Kidney epithelial cell (primary cell): Measurements from ENCODE around the gene CEP44. TPM values are rescaled to one million over a fixed set of nuclear protein-coding genes. Genes with fewer than 3 reads are reported as not detected.

Experiments used
- DNase-seq: peaks from one replicate; pipeline ENCODE4 v3.0.0-alpha.2; 2010; ENCODE audit warnings: low read depth
- H3K27me3 ChIP-seq: 2 replicates; pipeline ENCODE4 v1.6.0; 2011; ENCODE audit warnings: low read length; ENCODE audit not compliant: control insufficient read depth, insufficient read depth
- H3K36me3 ChIP-seq: 2 replicates; pipeline ENCODE4 v1.5.1; 2011; ENCODE audit warnings: low read length; ENCODE audit not compliant: control insufficient read depth, insufficient read depth
- H3K4me3 ChIP-seq: 2 replicates; pipeline ENCODE4 v1.5.1; 2011; ENCODE audit warnings: low read depth, mild to moderate bottlenecking, control low read depth, low read length
- total RNA-seq: library from RNA; depleted of rRNA; stranded (reverse); fragments of >200 nt; gene quantifications from 2 replicates; pipeline ENCODE4 v1.2.3, GENCODE V29; 2015
- TF ChIP-seq, protein P1 (sequence below): IDR thresholded peaks from 2 replicates; pipeline ENCODE4 v1.5.1; 2011; ENCODE audit warnings: mild to moderate bottlenecking, moderate library complexity, low read length, control low read depth, inconsistent platforms; ENCODE audit not compliant: insufficient read depth, poor library complexity, severe bottlenecking

The CEP44 gene
- total RNA-seq, 1 donor from 2014 or later: 9.4 TPM

GRCh38 chr4:174317531-174317930 lies 33.8 kb downstream of the CEP44 start:
- Histone ChIP-seq H3K4me3 (no peak overlapping the region), H3K27me3 (no peaks in the 10 kb centered on the region), H3K36me3 (no peaks in the 10 kb centered on the region)
- no peak for DNase-seq
- TF ChIP-seq, protein P1, sequence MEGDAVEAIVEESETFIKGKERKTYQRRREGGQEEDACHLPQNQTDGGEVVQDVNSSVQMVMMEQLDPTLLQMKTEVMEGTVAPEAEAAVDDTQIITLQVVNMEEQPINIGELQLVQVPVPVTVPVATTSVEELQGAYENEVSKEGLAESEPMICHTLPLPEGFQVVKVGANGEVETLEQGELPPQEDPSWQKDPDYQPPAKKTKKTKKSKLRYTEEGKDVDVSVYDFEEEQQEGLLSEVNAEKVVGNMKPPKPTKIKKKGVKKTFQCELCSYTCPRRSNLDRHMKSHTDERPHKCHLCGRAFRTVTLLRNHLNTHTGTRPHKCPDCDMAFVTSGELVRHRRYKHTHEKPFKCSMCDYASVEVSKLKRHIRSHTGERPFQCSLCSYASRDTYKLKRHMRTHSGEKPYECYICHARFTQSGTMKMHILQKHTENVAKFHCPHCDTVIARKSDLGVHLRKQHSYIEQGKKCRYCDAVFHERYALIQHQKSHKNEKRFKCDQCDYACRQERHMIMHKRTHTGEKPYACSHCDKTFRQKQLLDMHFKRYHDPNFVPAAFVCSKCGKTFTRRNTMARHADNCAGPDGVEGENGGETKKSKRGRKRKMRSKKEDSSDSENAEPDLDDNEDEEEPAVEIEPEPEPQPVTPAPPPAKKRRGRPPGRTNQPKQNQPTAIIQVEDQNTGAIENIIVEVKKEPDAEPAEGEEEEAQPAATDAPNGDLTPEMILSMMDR: no peak

DNA sequence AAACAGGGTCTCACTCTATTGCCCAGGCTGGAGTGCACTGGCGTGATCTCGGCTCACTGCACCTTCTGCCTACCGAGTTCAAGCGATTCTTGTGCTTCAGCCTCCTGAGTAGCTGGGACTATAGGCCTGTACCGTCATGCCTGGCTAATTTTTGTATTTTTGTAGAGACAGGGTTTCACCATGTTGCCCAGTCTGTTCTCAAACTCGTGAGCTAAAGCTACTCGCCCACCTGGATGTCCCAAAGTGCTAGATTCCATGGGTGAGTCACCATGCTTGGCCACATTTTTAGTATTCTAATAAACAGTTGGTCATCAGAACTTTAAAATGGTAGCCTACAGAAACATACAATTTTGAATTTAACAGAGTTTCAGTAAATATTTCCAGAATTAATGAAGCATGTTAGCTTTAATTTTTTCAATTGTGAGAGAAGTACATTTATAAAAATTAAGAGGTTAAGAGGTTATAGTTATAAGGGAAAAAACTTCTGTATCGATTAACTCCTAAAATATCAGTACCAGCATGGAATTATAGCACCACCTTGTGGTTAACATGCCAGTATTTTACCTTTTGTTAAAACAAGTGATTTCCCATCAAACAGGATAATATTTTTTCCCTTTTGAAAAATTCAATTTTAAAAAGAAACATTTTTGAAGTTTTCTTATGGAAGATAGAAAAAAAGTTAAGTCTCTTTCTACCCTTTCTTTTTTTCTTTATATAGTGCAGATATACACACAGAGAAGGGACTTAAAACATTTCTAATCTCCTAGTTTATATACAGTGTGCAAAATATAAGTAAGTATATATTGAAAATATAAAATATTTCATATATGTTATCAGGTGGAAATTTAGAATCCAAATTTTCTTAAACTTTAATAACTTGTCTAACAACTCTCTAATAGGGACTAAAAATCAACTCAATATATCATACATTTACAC lies 35.4 kb downstream of the CEP44 start:
- H3K4me3 ChIP-seq: no peak overlapping the region
- DNase-seq: no peak
- no peaks in the 10 kb centered on the region for H3K27me3 ChIP-seq
- no peaks in the 10 kb centered on the region for H3K36me3 ChIP-seq
- TF ChIP-seq, protein P1: peak; percentile 52

GRCh38 chr4:174320494-174321199 lies 36.9 kb downstream of the CEP44 start:
- TF ChIP-seq, protein P1: no peak
- DNase-seq: no peak
- Histone ChIP-seq H3K4me3 (no peak overlapping the region), H3K36me3 (no peaks in the 10 kb centered on the region), H3K27me3 (no peaks in the 10 kb centered on the region)

GRCh38 chr4:174324236-174324635 lies 40.5 kb downstream of the CEP44 start:
- no peak overlapping the region for H3K4me3 ChIP-seq
- no peaks in the 10 kb centered on the region for H3K27me3 ChIP-seq
- no peaks in the 10 kb centered on the region for H3K36me3 ChIP-seq
- no peak for DNase-seq
- TF ChIP-seq, protein P1: no peak

DNA sequence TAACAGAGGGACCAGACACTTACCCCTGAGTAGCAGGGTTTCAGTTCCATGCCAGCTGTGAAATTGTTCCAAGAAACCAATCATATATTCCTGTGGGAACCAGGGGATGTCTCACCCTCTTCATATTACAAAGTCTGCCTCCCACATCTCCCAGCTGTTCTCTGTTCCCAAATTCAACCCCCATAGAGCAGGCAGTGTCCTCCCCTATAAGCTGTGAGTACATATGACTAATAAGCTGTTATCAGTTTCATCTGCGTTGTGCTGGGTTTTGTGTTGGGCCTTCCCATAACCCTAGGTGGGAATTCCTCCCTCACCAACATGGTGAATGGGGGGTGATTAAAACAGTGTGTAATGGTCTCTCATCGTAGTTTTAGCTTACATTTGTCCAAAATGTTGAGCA lies 41.0 kb downstream of the CEP44 start:
- no peak for DNase-seq
- Histone ChIP-seq H3K36me3 (no peaks in the 10 kb centered on the region), H3K4me3 (no peak overlapping the region), H3K27me3 (no peaks in the 10 kb centered on the region)
- TF ChIP-seq, protein P1: no peak
